ENCODE data around the gene CES2.
"Not testable (repeated sequence)": the region's sequence is repeated elsewhere in the genome, so short reads cannot be mapped to it uniquely, and the experiment has no call there.

CES2 gene

DNA sequence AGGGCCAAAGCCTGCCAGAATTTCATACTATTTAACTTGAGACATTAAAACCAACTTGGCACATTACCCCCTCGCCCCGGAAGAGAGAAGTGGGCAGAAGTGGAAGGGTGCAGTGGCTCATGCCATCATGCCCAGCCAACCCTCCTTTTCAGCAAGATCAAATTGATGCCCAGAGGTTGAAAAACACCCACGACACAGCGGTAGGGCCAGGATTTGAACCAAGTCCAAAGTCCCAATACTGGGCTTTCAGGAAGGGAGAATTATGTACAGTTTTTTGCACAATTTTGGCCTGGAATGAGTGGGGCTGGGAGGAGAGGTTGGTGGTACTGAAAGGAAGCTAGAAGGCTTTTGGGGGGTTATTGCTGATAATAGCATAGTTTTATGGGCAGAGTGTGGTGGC, 44.0 kb upstream of the CES2 start:
- H3K4me3 ChIP-seq (ENCODE audit: low read depth, low read length) = no peak overlapping the region
- TF ChIP-seq CTCF (IDR thresholded peaks at IDR 0.05; ENCODE audit: low read depth, low read length, missing control alignments) = no peak
- no peak for DNase-seq (ENCODE audit: low read depth)

DNA sequence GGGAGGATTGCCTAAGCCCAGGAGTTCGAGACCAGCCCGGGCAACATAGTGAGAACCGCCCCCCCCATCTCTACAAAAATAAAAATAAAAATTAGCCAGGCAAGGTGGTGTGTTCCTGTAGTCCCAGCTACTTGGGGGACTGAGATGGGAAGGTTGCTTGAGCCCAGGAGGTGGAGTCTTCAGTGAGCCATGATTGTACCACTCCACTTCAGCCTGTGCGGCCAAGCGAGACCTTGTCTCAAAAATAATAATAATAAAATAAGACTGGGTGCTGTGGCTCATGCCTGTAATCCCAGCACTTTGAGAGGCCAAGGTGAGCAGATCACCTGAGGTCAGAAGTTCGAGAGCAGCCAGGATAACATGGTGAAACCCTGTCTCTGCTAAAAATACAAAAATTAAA, 43.5 kb upstream of the CES2 start:
- no peak for TF ChIP-seq CTCF (IDR thresholded peaks at IDR 0.05; ENCODE audit: low read depth, low read length, missing control alignments)
- H3K4me3 ChIP-seq (ENCODE audit: low read depth, low read length) = no peak overlapping the region
- DNase-seq (ENCODE audit: low read depth) = no peak

DNA sequence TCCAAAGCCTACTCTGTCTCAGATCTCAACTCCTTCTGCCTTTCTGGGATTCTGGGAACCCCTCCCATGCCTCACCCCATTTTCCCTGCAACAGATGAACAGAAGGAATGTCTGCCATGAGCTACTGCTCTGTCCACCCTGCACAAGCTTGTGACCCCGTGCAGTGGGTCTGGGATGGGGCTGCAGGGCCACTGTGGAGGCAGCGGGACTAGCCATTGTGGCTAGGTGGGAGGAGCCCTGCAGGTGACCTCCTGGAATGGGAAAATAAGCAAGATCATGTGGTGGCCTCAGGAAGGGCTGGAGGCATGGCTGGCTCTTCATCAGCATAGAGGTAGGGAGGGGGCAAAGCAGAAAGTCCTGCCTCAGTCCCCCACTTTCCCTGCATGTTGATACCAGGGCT, 41.3 kb upstream of the CES2 start:
- DNase-seq (ENCODE audit: low read depth) = no peak
- no peak for TF ChIP-seq CTCF (IDR thresholded peaks at IDR 0.05; ENCODE audit: low read depth, low read length, missing control alignments)
- no peak overlapping the region for H3K4me3 ChIP-seq (ENCODE audit: low read depth, low read length)

- TF ChIP-seq CTCF (IDR thresholded peaks at IDR 0.05; ENCODE audit: low read depth, low read length, missing control alignments) = peak; percentile 92
- no peak for DNase-seq (ENCODE audit: low read depth)
- H3K4me3 ChIP-seq (ENCODE audit: low read depth, low read length) = no peak overlapping the region
Observed at GRCh38 chr16:66894948-66895688, 40.2 kb upstream of the CES2 start.

DNA sequence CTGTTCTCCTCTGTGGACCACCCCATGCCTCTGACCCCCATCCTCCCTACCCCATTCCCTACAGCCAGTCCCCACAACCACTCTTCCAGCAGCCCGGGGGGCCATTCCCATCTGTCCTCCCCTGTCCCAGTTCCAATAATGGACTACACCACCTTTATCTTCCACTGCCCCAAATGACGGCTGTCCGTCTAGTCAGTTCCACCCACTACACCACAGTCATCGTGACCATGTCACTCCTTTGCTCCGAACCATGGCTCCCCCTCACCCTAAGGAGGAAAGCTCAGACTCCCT, 39.7 kb upstream of the CES2 start:
- TF ChIP-seq CTCF (IDR thresholded peaks at IDR 0.05; ENCODE audit: low read depth, low read length, missing control alignments) = no peak
- H3K4me3 ChIP-seq (ENCODE audit: low read depth, low read length) = no peak overlapping the region
- no peak for DNase-seq (ENCODE audit: low read depth)

DNA sequence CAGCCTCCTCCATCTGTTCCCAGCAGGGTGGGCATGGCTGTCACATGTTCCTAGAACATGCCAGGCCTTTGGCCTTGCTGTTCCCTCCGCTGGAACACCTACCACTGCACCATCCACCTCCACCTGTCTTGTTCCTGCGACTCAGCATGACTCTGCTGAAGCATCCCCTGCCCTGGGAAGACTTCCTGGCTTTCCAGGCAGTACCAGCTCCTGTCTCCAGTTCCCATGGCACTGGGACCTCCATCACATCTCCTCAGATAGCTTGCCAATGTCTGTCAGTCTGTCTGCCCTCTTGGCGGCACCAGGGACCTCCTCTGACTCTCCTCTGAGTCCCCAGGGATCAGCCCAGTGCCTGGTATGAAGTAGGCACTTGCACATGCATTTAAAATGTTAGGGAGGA, 39.3 kb upstream of the CES2 start:
- TF ChIP-seq CTCF (IDR thresholded peaks at IDR 0.05; ENCODE audit: low read depth, low read length, missing control alignments) = no peak
- H3K4me3 ChIP-seq (ENCODE audit: low read depth, low read length) = no peak overlapping the region
- DNase-seq (ENCODE audit: low read depth) = no peak

GRCh38 chr16:66896682-66897081, 38.6 kb upstream of the CES2 start:
- DNase-seq (ENCODE audit: low read depth); H3K4me3 ChIP-seq (ENCODE audit: low read depth, low read length): not testable (repeated sequence)
